OCI-LY1 (cell line): ENCODE measurements around the gene DBET.
"Not testable (repeated sequence)": the region's sequence is repeated elsewhere in the genome, so short reads cannot be mapped to it uniquely, and the experiment has no call there.

ENCODE experiments used
- H2AFZ ChIP-seq: fragments of 200-600 bp; sonication (generic), shearing (Covaris generic); 2 replicates; pipeline ENCODE4 v1.6.0; 2014; ENCODE audit warnings: antibody characterized with exemption, mild to moderate bottlenecking, low read length
- H3F3A ChIP-seq: fragments of 200-600 bp; sonication (generic), shearing (Covaris generic); 2 replicates; pipeline ENCODE4 v1.6.0; 2014; ENCODE audit warnings: mild to moderate bottlenecking, antibody characterized with exemption, low read length, moderate library complexity; ENCODE audit not compliant: insufficient read depth
- H3K27ac ChIP-seq: fragments of 200-600 bp; sonication (generic); 2 replicates; pipeline ENCODE4 v1.5.1; 2014; ENCODE audit warnings: low read length, mixed run types, mild to moderate bottlenecking, low read depth; ENCODE audit not compliant: poor library complexity, severe bottlenecking
- H3K27me3 ChIP-seq: fragments of 200-600 bp; sonication (generic); 2 replicates; pipeline ENCODE4 v1.6.0; 2014; ENCODE audit warnings: antibody characterized with exemption, mild to moderate bottlenecking, low read length, moderate library complexity; ENCODE audit not compliant: insufficient read depth
- H3K36me3 ChIP-seq: fragments of 200-600 bp; sonication (generic); 2 replicates; pipeline ENCODE4 v1.6.1; 2014; ENCODE audit warnings: mild to moderate bottlenecking, antibody characterized with exemption, low read length, moderate library complexity, mixed read lengths; ENCODE audit not compliant: insufficient read depth
- H3K4me1 ChIP-seq: fragments of 200-600 bp; sonication (generic); 2 replicates; pipeline ENCODE4 v1.5.1; 2014; ENCODE audit warnings: mild to moderate bottlenecking, low read length, moderate library complexity; ENCODE audit not compliant: insufficient read depth, severe bottlenecking
- H3K4me2 ChIP-seq: fragments of 200-600 bp; sonication (generic), shearing (Covaris generic); 2 replicates; pipeline ENCODE4 v1.6.1; 2014; ENCODE audit warnings: low read length
- H3K4me3 ChIP-seq: fragments of 200-600 bp; sonication (generic); 2 replicates; pipeline ENCODE4 v1.5.1; 2014; ENCODE audit warnings: low read length, low read depth, mild to moderate bottlenecking, mixed read lengths; ENCODE audit not compliant: poor library complexity, severe bottlenecking
- H3K79me2 ChIP-seq: fragments of 200-600 bp; shearing (Covaris generic); 2 replicates; pipeline ENCODE4 v1.6.1; 2016; ENCODE audit warnings: mixed run types, low read length, mixed read lengths; ENCODE audit not compliant: insufficient read depth
- H3K9ac ChIP-seq: fragments of 200-600 bp; sonication (generic), shearing (Covaris generic); 2 replicates; pipeline ENCODE4 v1.6.1; 2014; ENCODE audit warnings: mild to moderate bottlenecking, low read length, mixed read lengths
- H3K9me2 ChIP-seq: fragments of 200-600 bp; sonication (generic), shearing (Covaris generic); 2 replicates; pipeline ENCODE4 v1.6.1; 2014; ENCODE audit warnings: low read depth, mild to moderate bottlenecking, low read length, mixed read lengths
- H3K9me3 ChIP-seq: fragments of 200-600 bp; shearing (Covaris generic); 2 replicates; pipeline ENCODE4 v1.6.1; 2014; ENCODE audit warnings: low read length, mixed read lengths
- H4K20me1 ChIP-seq: fragments of 200-600 bp; sonication (generic), shearing (Covaris generic); 2 replicates; pipeline ENCODE4 v1.6.0; 2016; ENCODE audit warnings: mild to moderate bottlenecking, low read length; ENCODE audit not compliant: insufficient read depth
- CTCF ChIP-seq: fragments of 200-600 bp; sonication (generic), shearing (Covaris generic); IDR thresholded peaks from 2 replicates; pipeline ENCODE4 v1.5.1; 2017; ENCODE audit warnings: mild to moderate bottlenecking, antibody characterized with exemption, low read length, moderate library complexity, mixed read lengths
- EZH2 ChIP-seq: fragments of 200-600 bp; sonication (generic), shearing (Covaris generic); IDR thresholded peaks from 2 replicates; pipeline ENCODE4 v1.8.0; 2017; ENCODE audit warnings: borderline replicate concordance, mixed run types, mild to moderate bottlenecking, antibody characterized with exemption, low read length, moderate library complexity, mixed read lengths

Gene DBET

GRCh38 chr4:190019023-190019858, 45.1 kb upstream of the DBET start:
- Histone ChIP-seq H3K4me2 (no peak overlapping the region), H3K9me2 (no peaks in the 10 kb centered on the region), H3K4me3 (no peak overlapping the region)

GRCh38 chr4:190019859-190020463, 44.3 kb upstream of the DBET start:
- not testable (repeated sequence) for H4K20me1 ChIP-seq, H3K4me2 ChIP-seq, H2AFZ ChIP-seq, H3K27ac ChIP-seq, H3K27me3 ChIP-seq, H3K4me1 ChIP-seq, H3K79me2 ChIP-seq, H3K36me3 ChIP-seq, H3F3A ChIP-seq, H3K9me2 ChIP-seq, H3K9ac ChIP-seq, H3K4me3 ChIP-seq, H3K9me3 ChIP-seq

More at GRCh38 chr4:190019023-190019858, 45.1 kb upstream of the DBET start:
- no peaks in the 10 kb centered on the region for H3K9me3 ChIP-seq
- H3K27me3 ChIP-seq, result no peaks in the 10 kb centered on the region
- no peaks in the 10 kb centered on the region for H3K36me3 ChIP-seq
- no peaks in the 10 kb centered on the region for H3K79me2 ChIP-seq
- H3F3A ChIP-seq, result no peaks in the 10 kb centered on the region
- no peak overlapping the region for H3K9ac ChIP-seq
- H3K4me1 ChIP-seq, result no peaks in the 10 kb centered on the region
- H2AFZ ChIP-seq, result no peak overlapping the region
- H4K20me1 ChIP-seq, result no peaks in the 10 kb centered on the region
- H3K27ac ChIP-seq, result no peak overlapping the region
- TF ChIP-seq EZH2, result no peak
- no peak for TF ChIP-seq CTCF

GRCh38 chr4:190020790-190021717, 43.2 kb upstream of the DBET start:
- Histone ChIP-seq H3K9me3 (no peaks in the 10 kb centered on the region), H2AFZ (no peak overlapping the region), H3K4me1 (no peaks in the 10 kb centered on the region), H3K36me3 (no peaks in the 10 kb centered on the region), H3K9me2 (no peaks in the 10 kb centered on the region), H3K27ac (no peak overlapping the region), H3K79me2 (no peaks in the 10 kb centered on the region), H3K4me2 (no peak overlapping the region), H3K4me3 (no peak overlapping the region), H3K9ac (no peak overlapping the region), H3K27me3 (no peaks in the 10 kb centered on the region), H3F3A (no peaks in the 10 kb centered on the region), H4K20me1 (no peaks in the 10 kb centered on the region)
- no peak for TF ChIP-seq EZH2

GRCh38 chr4:190021973-190022372, 42.3 kb upstream of the DBET start:
- H4K20me1 ChIP-seq, H3K27me3 ChIP-seq, H3K9ac ChIP-seq, H3K4me3 ChIP-seq, H3K4me1 ChIP-seq, H3K9me2 ChIP-seq, H3K79me2 ChIP-seq, H3F3A ChIP-seq, H3K9me3 ChIP-seq, H3K4me2 ChIP-seq, H3K27ac ChIP-seq, H3K36me3 ChIP-seq, H2AFZ ChIP-seq: not testable (repeated sequence)

GRCh38 chr4:190022614-190023281, 41.6 kb upstream of the DBET start:
- not testable (repeated sequence) for H3K36me3 ChIP-seq, H3K4me3 ChIP-seq, H2AFZ ChIP-seq, H3K9me2 ChIP-seq, H3K79me2 ChIP-seq, H3K9ac ChIP-seq, H3F3A ChIP-seq, H3K27me3 ChIP-seq, H3K27ac ChIP-seq, H4K20me1 ChIP-seq, H3K4me2 ChIP-seq, H3K4me1 ChIP-seq, H3K9me3 ChIP-seq

- H3K4me2 ChIP-seq, H3K27ac ChIP-seq, H3K79me2 ChIP-seq, H3F3A ChIP-seq, H3K4me3 ChIP-seq, H3K9ac ChIP-seq, H3K4me1 ChIP-seq, H3K9me2 ChIP-seq, H3K9me3 ChIP-seq, H4K20me1 ChIP-seq, H3K27me3 ChIP-seq, H2AFZ ChIP-seq, H3K36me3 ChIP-seq: not testable (repeated sequence)
Observed at GRCh38 chr4:190027156-190027555, 37.1 kb upstream of the DBET start, which contains the start of gene FRG2. FRG2 (minus strand) TSS chr4:190027256; CDS start chr4:190027204, 52 bp downstream.
